NCI-H1105 (cell line): ENCODE data around the gene A4GNT.

Experiments used
- DNase-seq: peaks from one replicate; lab custom pipeline; 2025; lab: John Stamatoyannopoulos, UW

The A4GNT gene

DNA sequence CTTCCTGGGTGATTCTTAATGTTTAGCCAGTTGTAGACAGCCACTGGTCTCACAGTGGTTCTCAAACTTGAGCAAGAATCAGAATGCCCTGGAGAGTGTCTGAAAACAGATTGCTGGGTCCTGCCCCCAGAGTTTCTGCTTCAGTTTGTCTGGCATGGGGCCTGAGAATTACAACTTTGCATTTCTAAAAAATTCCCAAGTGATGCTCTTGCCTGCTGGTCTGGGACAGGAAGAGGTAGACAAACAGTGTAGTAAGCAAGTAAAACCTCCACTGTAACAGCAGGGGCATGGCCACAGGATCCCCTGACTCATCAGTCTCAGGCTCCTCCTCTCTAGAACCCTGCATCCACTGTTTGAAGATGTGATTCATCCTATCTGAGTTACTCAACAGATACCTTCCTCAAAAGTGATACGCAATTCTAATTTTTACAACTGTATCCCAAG, 53.3 kb downstream of the A4GNT start:
- no peak for DNase-seq

DNA sequence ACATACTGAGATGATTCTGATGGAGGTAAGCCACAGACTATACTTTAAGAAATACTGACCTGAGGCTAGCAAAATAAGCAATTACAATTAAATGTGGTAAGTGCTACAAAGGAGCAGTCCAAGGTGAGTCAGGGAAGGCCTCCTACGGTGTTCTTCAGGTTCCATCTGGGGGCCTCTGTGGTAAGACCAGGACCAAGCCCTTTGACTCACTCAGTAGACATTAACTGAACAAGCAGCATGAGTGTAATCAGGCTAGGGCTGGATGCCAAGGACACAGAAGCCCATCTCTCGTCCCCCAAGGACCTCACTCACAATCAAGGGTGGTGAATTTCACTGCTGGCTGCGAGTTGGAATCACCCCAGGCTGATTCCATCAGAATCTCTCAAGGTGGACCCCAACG, 54.1 kb downstream of the A4GNT start:
- no peak for DNase-seq
